HepG2 (cell line): ENCODE results near the gene PLA2G2E. TPM values are rescaled to one million over a fixed set of nuclear protein-coding genes. Genes with fewer than 3 reads are reported as not detected.

Experiments used
- FOXA3 ChIP-seq: IDR thresholded peaks from 2 replicates; pipeline ENCODE4 v1.6.1; 2016; ENCODE audit warnings: missing genetic modification reagents, missing compliant biosample characterization
- NR2F1 ChIP-seq, 2 experiments: fragments of 450-650 bp in 1 of 2; formaldehyde crosslinking in 1 of 2; IDR thresholded peaks; 2 replicates each; pipeline versions ENCODE4 v1.5.0 to v1.6.1; 2016 to 2020; ENCODE audit warnings: mild to moderate bottlenecking in 1 of 2, missing compliant biosample characterization in 1 of 2, missing genetic modification reagents in 1 of 2, moderate library complexity in 1 of 2
- RFX1 ChIP-seq: fragments of 450-650 bp; IDR thresholded peaks from 2 replicates; pipeline ENCODE4 v1.6.1; 2017
- SOX5 ChIP-seq: IDR thresholded peaks from 2 replicates; pipeline ENCODE4 v1.6.1; 2016; ENCODE audit warnings: borderline replicate concordance
- TARDBP ChIP-seq: sonication (generic); formaldehyde crosslinking; IDR thresholded peaks from 2 replicates; pipeline ENCODE4 v1.8.0; 2022; ENCODE audit warnings: mild to moderate bottlenecking, missing genetic modification reagents
- TBX2 ChIP-seq: sonication (generic); formaldehyde crosslinking; IDR thresholded peaks from 2 replicates; pipeline ENCODE4 v1.5.0; 2020; ENCODE audit warnings: missing genetic modification reagents, mild to moderate bottlenecking, borderline replicate concordance
- TCF12 ChIP-seq, 2 experiments: fragments of 450-650 bp in 1 of 2; sonication (generic) in 1 of 2; formaldehyde crosslinking in 1 of 2; IDR thresholded peaks; 2 replicates each; pipeline versions ENCODE4 v1.6.1 to v1.8.0; 2017 to 2022; ENCODE audit warnings: antibody characterized with exemption in 1 of 2, mild to moderate bottlenecking in 1 of 2, missing genetic modification reagents in 1 of 2, moderate library complexity in 1 of 2
- ZFYVE20 ChIP-seq: sonication (generic); formaldehyde crosslinking; IDR thresholded peaks from 2 replicates; pipeline ENCODE4 v1.8.0; 2023; ENCODE audit warnings: low read depth, mild to moderate bottlenecking, moderate library complexity, missing genetic modification reagents, borderline replicate concordance
- ZNF644 ChIP-seq: IDR thresholded peaks from 2 replicates; pipeline ENCODE4 v1.6.1; 2016; ENCODE audit warnings: low read depth
- ZNF792 ChIP-seq: IDR thresholded peaks from 2 replicates; pipeline ENCODE4 v1.6.1; 2016
- polyA plus RNA-seq, 8 experiments: library from polyadenylated mRNA; depleted of rRNA in 3 of 8; stranded (reverse) in 7 of 8; unstranded in 1 of 8; fragments of >200 nt; fragmentation: Illumina TruSeq in 4 of 8; extraction: Trizol in 4 of 8; gene quantifications; 2 replicates each; pipeline versions ENCODE4 v1.2.1 to v1.2.3, GENCODE V29; 2011 to 2016; ENCODE audit warnings: low read depth in 4 of 8, missing spikeins in 1 of 8, mixed read lengths in 1 of 8; ENCODE audit not compliant: insufficient read depth in 1 of 8
- total RNA-seq, 5 experiments: library from RNA; depleted of rRNA; stranded (reverse); fragments of >200 nt; fragmentation: Illumina TruSeq; extraction: Trizol; gene quantifications; 2 replicates each; pipeline ENCODE4 v1.2.3, GENCODE V29; 2016; ENCODE audit warnings: low read depth in 1 of 5
- TF ChIP-seq, protein P1 (sequence below): IDR thresholded peaks from 2 replicates; pipeline ENCODE4 v1.6.1; 2016; ENCODE audit warnings: low read depth, control low read depth
- TF ChIP-seq, protein P2 (sequence below), 2 experiments: IDR thresholded peaks; 2 replicates each; pipeline ENCODE4 v1.6.1; 2011 to 2012; ENCODE audit warnings: low read length in 2 of 2, borderline replicate concordance in 1 of 2, low read depth in 1 of 2, mild to moderate bottlenecking in 1 of 2, moderate library complexity in 1 of 2
- TF ChIP-seq, protein P3 (sequence below): sonication (generic); formaldehyde crosslinking; IDR thresholded peaks from 2 replicates; pipeline ENCODE4 v1.4.0; 2020; ENCODE audit warnings: missing genetic modification reagents
- TF ChIP-seq, protein P4 (sequence below): sonication (generic); formaldehyde crosslinking; IDR thresholded peaks from 2 replicates; pipeline ENCODE4 v1.4.0; 2020; ENCODE audit warnings: missing genetic modification reagents
- TF ChIP-seq, protein P5 (sequence below): sonication (generic); formaldehyde crosslinking; IDR thresholded peaks from 2 replicates; pipeline ENCODE4 v1.8.0; 2022; ENCODE audit warnings: mild to moderate bottlenecking, missing genetic modification reagents, borderline replicate concordance

PLA2G2E gene
- total and polyA plus RNA-seq, 2 of the 13 experiments (the other 11 are each of a cell fraction or from before 2014, with no cell fraction given), result not detected

DNA sequence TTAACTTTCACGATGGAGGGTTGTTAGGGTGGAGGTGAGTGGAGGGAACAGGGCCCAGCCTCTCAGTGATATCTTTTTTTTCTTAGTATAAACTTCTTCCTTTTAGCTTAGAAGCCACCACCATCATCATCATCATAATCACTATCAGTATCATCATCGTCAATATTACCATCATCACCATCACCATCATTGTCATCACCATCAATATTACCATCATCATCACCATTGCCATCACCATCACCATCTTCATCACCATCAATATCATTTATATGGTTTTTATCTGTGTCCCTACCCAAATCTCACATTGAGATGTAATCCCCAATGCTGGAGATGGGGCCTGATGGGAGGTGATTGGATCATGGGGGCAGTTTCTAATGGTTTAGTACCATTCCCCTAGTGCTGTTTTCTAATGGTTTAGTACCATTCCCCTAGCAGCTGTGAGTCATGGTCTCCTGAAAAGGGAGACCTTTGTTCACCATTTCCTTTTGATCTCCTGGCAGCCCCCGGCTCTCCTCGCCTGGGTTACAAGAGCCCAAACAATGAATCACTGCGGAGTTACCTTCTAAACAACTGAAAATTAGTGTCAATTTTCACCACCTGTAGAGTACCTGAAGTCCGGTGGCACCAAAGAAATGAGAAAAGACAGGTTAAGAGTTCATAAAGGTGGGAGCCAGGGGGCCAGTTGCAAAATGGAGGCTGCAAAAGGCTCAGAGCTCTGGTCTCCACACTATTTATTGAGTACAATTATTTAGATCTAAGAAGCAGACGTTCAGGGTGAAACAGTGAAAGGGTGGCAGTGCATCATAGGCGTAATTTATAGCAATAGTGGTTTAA is 3.1 kb upstream of the PLA2G2E start (continued):
- TF ChIP-seq TBX2 (CRISPR knock-in tag) (peak; percentile 53; the same call in 1 of the 2 replicates), FOXA3 (peak; percentile 33; the same call in 1 of the 2 replicates), NR2F1 (CRISPR knock-in tag; IDR thresholded peaks at IDR 0.05) (0 out of 4 replicates have a peak, but pooled peaks of 1 of the 2 experiments have one; percentile 33), SOX5 (CRISPR knock-in tag) (peak; percentile 78), ZNF792 (CRISPR knock-in tag) (no peak), TCF12 (IDR thresholded peaks at IDR 0.05) (no peak), TCF12 (CRISPR knock-in tag; IDR thresholded peaks at IDR 0.05) (0 out of 2 replicates have a peak, but pooled peaks have one; percentile 25), RFX1 (peak; percentile 45; the same call in 1 of the 2 replicates), ZFYVE20 (no peak), TARDBP (CRISPR knock-in tag) (0 out of 2 replicates have a peak, but pooled peaks have one; percentile 3), ZNF644 (CRISPR knock-in tag) (peak; percentile 84)
- TF ChIP-seq, protein P1, sequence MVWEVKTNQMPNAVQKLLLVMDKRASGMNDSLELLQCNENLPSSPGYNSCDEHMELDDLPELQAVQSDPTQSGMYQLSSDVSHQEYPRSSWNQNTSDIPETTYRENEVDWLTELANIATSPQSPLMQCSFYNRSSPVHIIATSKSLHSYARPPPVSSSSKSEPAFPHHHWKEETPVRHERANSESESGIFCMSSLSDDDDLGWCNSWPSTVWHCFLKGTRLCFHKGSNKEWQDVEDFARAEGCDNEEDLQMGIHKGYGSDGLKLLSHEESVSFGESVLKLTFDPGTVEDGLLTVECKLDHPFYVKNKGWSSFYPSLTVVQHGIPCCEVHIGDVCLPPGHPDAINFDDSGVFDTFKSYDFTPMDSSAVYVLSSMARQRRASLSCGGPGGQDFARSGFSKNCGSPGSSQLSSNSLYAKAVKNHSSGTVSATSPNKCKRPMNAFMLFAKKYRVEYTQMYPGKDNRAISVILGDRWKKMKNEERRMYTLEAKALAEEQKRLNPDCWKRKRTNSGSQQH (CRISPR knock-in tag), result no peak
- TF ChIP-seq, protein P2, sequence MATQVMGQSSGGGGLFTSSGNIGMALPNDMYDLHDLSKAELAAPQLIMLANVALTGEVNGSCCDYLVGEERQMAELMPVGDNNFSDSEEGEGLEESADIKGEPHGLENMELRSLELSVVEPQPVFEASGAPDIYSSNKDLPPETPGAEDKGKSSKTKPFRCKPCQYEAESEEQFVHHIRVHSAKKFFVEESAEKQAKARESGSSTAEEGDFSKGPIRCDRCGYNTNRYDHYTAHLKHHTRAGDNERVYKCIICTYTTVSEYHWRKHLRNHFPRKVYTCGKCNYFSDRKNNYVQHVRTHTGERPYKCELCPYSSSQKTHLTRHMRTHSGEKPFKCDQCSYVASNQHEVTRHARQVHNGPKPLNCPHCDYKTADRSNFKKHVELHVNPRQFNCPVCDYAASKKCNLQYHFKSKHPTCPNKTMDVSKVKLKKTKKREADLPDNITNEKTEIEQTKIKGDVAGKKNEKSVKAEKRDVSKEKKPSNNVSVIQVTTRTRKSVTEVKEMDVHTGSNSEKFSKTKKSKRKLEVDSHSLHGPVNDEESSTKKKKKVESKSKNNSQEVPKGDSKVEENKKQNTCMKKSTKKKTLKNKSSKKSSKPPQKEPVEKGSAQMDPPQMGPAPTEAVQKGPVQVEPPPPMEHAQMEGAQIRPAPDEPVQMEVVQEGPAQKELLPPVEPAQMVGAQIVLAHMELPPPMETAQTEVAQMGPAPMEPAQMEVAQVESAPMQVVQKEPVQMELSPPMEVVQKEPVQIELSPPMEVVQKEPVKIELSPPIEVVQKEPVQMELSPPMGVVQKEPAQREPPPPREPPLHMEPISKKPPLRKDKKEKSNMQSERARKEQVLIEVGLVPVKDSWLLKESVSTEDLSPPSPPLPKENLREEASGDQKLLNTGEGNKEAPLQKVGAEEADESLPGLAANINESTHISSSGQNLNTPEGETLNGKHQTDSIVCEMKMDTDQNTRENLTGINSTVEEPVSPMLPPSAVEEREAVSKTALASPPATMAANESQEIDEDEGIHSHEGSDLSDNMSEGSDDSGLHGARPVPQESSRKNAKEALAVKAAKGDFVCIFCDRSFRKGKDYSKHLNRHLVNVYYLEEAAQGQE (IDR thresholded peaks at IDR 0.05; ENCODE audit: borderline replicate concordance in 1 of 2, low read depth in 1 of 2, low read length in 2 of 2), result 0 out of 4 replicates have a peak, but pooled peaks of 1 of the 2 experiments have one; percentile 20
- TF ChIP-seq, protein P3, sequence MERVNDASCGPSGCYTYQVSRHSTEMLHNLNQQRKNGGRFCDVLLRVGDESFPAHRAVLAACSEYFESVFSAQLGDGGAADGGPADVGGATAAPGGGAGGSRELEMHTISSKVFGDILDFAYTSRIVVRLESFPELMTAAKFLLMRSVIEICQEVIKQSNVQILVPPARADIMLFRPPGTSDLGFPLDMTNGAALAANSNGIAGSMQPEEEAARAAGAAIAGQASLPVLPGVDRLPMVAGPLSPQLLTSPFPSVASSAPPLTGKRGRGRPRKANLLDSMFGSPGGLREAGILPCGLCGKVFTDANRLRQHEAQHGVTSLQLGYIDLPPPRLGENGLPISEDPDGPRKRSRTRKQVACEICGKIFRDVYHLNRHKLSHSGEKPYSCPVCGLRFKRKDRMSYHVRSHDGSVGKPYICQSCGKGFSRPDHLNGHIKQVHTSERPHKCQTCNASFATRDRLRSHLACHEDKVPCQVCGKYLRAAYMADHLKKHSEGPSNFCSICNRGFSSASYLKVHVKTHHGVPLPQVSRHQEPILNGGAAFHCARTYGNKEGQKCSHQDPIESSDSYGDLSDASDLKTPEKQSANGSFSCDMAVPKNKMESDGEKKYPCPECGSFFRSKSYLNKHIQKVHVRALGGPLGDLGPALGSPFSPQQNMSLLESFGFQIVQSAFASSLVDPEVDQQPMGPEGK (CRISPR knock-in tag), result peak; percentile 43
- TF ChIP-seq, protein P4, sequence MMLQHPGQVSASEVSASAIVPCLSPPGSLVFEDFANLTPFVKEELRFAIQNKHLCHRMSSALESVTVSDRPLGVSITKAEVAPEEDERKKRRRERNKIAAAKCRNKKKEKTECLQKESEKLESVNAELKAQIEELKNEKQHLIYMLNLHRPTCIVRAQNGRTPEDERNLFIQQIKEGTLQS (CRISPR knock-in tag), result peak; percentile 69; the same call in 1 of the 2 replicates
- TF ChIP-seq, protein P5, sequence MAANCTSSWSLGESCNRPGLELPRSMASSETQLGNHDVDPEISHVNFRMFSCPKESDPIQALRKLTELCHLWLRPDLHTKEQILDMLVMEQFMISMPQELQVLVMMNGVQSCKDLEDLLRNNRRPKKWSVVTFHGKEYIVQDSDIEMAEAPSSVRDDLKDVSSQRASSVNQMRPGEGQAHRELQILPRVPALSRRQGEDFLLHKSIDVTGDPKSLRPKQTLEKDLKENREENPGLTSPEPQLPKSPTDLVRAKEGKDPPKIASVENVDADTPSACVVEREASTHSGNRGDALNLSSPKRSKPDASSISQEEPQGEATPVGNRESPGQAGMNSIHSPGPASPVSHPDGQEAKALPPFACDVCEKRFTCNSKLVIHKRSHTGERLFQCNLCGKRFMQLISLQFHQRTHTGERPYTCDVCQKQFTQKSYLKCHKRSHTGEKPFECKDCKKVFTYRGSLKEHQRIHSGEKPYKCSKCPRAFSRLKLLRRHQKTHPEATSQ (CRISPR knock-in tag), result peak; percentile 31; the same call in 1 of the 2 replicates
